ENCODE measurements around the gene VEPH1. TPM values are rescaled to one million over a fixed set of nuclear protein-coding genes. Genes with fewer than 3 reads are reported as not detected.

VEPH1 gene
- total RNA-seq, 1 experiment from 2014 or later, result 35.1 TPM

DNA sequence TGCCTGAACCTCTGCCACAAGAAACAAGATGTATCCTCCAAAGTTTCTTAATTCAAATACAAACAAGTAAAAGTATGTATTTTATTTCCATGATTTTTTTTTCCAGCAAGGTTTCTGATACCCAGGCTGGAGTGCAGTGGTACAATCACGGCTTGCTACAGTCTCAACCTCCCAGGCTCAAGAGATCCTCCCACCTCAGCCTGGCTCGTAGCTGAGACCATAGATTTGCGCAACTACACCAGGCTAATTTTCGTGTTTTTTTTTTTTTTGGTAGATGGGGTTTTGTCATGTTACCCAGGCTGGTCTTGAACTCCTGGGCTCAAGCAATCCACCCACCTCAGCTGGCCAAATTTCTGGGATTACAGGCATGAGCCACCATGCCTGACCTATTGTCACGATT is 12.2 kb upstream of the VEPH1 start:
- no peak overlapping the region for H3K4me3 Mint-ChIP-seq (ENCODE audit: low read depth, unreplicated experiment)
- BruUV-seq (replicated peaks), result no TSS peak
- no peak for DNase-seq
- CTCF ChIA-PET, result no interaction called here
- H3K9me3 Mint-ChIP-seq (ENCODE audit: low read depth, unreplicated experiment), result no peaks in the 10 kb centered on the region
- no peak overlapping the region for H3K27ac Mint-ChIP-seq (ENCODE audit: unreplicated experiment)
- no peaks in the 10 kb centered on the region for H3K4me1 Mint-ChIP-seq (ENCODE audit: low read depth, unreplicated experiment)
- no peaks in the 10 kb centered on the region for H3K36me3 Mint-ChIP-seq (ENCODE audit: insufficient read depth, unreplicated experiment)
- no peaks in the 10 kb centered on the region for H3K27me3 Mint-ChIP-seq (ENCODE audit: unreplicated experiment)
- intact Hi-C loops (cut with micrococcal nuclease; ENCODE audit: unreplicated experiment), result no loop called here
- TF ChIP-seq, protein P1, sequence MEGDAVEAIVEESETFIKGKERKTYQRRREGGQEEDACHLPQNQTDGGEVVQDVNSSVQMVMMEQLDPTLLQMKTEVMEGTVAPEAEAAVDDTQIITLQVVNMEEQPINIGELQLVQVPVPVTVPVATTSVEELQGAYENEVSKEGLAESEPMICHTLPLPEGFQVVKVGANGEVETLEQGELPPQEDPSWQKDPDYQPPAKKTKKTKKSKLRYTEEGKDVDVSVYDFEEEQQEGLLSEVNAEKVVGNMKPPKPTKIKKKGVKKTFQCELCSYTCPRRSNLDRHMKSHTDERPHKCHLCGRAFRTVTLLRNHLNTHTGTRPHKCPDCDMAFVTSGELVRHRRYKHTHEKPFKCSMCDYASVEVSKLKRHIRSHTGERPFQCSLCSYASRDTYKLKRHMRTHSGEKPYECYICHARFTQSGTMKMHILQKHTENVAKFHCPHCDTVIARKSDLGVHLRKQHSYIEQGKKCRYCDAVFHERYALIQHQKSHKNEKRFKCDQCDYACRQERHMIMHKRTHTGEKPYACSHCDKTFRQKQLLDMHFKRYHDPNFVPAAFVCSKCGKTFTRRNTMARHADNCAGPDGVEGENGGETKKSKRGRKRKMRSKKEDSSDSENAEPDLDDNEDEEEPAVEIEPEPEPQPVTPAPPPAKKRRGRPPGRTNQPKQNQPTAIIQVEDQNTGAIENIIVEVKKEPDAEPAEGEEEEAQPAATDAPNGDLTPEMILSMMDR (IDR thresholded peaks at IDR 0.05; ENCODE audit: unreplicated experiment), result no peak

DNA sequence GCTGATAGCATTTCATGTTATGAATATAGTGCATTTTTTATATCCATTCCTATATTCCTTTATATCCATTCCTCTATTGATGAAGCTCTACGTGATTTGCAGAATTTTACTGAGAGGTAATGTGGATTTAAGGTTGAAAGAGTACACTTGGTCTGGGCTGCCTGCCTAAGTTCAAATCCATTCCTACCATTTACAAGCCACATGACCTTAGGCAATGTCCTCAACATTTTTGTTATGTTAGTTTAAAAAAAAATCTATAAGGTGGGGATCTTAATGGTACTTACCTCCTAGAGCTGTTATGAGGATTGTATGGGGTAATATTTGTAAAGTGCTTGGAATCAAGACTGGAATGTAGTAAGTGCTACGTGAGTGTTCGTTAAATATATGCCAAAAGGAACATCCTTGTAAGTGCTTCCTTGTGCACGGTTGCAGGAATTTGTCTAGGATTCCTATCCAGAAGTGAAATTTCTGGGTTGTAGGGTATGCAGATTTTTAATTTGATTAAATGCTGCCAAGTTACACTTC is 11.2 kb upstream of the VEPH1 start:
- H3K36me3 Mint-ChIP-seq (ENCODE audit: insufficient read depth, unreplicated experiment), result no peaks in the 10 kb centered on the region
- no peak for DNase-seq
- no peak overlapping the region for H3K4me3 Mint-ChIP-seq (ENCODE audit: low read depth, unreplicated experiment)
- H3K4me1 Mint-ChIP-seq (ENCODE audit: low read depth, unreplicated experiment), result no peaks in the 10 kb centered on the region
- TF ChIP-seq, protein P1 (IDR thresholded peaks at IDR 0.05; ENCODE audit: unreplicated experiment), result no peak
- BruUV-seq (replicated peaks), result no TSS peak
- no peak overlapping the region for H3K27ac Mint-ChIP-seq (ENCODE audit: unreplicated experiment)
- intact Hi-C loops (cut with micrococcal nuclease; ENCODE audit: unreplicated experiment), result no loop called here
- H3K9me3 Mint-ChIP-seq (ENCODE audit: low read depth, unreplicated experiment), result no peaks in the 10 kb centered on the region
- CTCF ChIA-PET, result interaction anchor here (1.5 kb wide), 1 partner anchor 18 kb away, joined by 3 read pairs; no protein-coding TSS in a partner anchor
- H3K27me3 Mint-ChIP-seq (ENCODE audit: unreplicated experiment), result no peaks in the 10 kb centered on the region

DNA sequence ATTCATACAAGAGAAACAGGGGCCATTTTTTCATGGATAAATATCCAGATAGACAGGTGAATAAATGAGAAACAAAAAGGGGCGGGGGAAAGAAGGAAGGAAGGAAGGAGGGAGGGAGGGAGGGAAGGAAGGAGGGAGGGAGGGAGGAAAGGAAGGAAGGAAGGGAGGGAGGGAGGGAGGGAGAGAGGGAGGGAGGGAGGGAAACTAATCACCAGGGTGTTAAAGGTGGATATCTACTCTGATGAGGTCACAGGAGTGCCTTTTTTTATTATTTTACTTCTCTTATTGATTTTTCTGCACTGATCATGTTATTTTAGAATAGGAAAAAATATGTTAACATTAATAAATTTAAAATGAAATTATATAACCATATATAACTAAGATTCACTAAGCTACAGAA is 10.4 kb upstream of the VEPH1 start:
- BruUV-seq (replicated peaks), result no TSS peak
- intact Hi-C loops (cut with micrococcal nuclease; ENCODE audit: unreplicated experiment), result no loop called here
- no peaks in the 10 kb centered on the region for H3K4me1 Mint-ChIP-seq (ENCODE audit: low read depth, unreplicated experiment)
- H3K27ac Mint-ChIP-seq (ENCODE audit: unreplicated experiment), result no peak overlapping the region
- DNase-seq, result no peak
- H3K27me3 Mint-ChIP-seq (ENCODE audit: unreplicated experiment), result no peaks in the 10 kb centered on the region
- no peak overlapping the region for H3K4me3 Mint-ChIP-seq (ENCODE audit: low read depth, unreplicated experiment)
- CTCF ChIA-PET, result interaction anchor here (1.5 kb wide), 1 partner anchor 19 kb away, joined by 3 read pairs; no protein-coding TSS in a partner anchor
- TF ChIP-seq, protein P1 (IDR thresholded peaks at IDR 0.05; ENCODE audit: unreplicated experiment), result no peak
- no peaks in the 10 kb centered on the region for H3K36me3 Mint-ChIP-seq (ENCODE audit: insufficient read depth, unreplicated experiment)
- H3K9me3 Mint-ChIP-seq (ENCODE audit: low read depth, unreplicated experiment), result no peaks in the 10 kb centered on the region

DNA sequence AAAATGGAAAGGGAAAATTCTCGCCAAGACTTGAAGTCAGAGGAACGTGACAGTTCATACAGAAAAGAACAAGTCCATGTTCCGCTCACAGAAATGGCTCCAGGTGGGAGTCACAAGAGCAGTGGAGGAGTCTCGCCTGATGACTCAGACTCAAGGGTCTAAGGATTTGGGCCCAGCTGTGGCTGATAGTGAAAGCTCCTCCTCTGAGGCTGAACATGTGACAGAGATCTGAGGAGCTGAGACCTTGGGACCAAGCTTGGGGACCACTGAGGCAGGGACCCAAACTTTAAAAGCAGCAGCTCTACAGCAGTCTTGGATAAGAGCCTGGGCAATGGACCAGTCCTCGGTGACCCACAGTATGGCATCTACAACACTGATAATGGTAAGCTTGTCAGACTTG is 9.3 kb upstream of the VEPH1 start:
- TF ChIP-seq, protein P1 (IDR thresholded peaks at IDR 0.05; ENCODE audit: unreplicated experiment), result no peak
- Mint-ChIP-seq H3K4me3 (ENCODE audit: low read depth, unreplicated experiment) (no peak overlapping the region), H3K4me1 (ENCODE audit: low read depth, unreplicated experiment) (peaks cover 4% of the 10 kb centered on the region), H3K36me3 (ENCODE audit: insufficient read depth, unreplicated experiment) (no peaks in the 10 kb centered on the region), H3K9me3 (ENCODE audit: low read depth, unreplicated experiment) (no peaks in the 10 kb centered on the region), H3K27me3 (ENCODE audit: unreplicated experiment) (no peaks in the 10 kb centered on the region), H3K27ac (ENCODE audit: unreplicated experiment) (no peak overlapping the region)
- intact Hi-C loops (cut with micrococcal nuclease; ENCODE audit: unreplicated experiment), result no loop called here
- no TSS peak for BruUV-seq (replicated peaks)
- CTCF ChIA-PET, result interaction anchor here (0.6 to 1.2 kb wide), 4 partner anchors 13 to 200 kb away, joined by 3 to 5 read pairs (median 3); no protein-coding TSS in a partner anchor
- no peak for DNase-seq
